T-helper 2 cell treated with Interferon-gamma antibody and Interleukin-4, amounts not matched to agents 100 ng/mL and 5 ng/mL, for 36 hours (primary cell): ENCODE measurements around the gene POLR1B. TPM values are rescaled to one million over a fixed set of nuclear protein-coding genes. Genes with fewer than 3 reads are reported as not detected.
"Not testable (repeated sequence)": the region's sequence is repeated elsewhere in the genome, so short reads cannot be mapped to it uniquely, and the experiment has no call there.

Experiments
- intact Hi-C: fragments of 100-400 bp; cut with micrococcal nuclease; formaldehyde crosslinking; loops from one replicate; pipeline ENCODE4 v1.15.1; 2023
- total RNA-seq: library from RNA; stranded (reverse); gene quantifications from 2 replicates; pipeline ENCODE4 v1.2.3, GENCODE V29; 2022

The POLR1B gene
- total RNA-seq, 1 donor from 2014 or later, result 46.9 TPM

- intact Hi-C loops, result no loop called here
These were observed 51.5 kb downstream of the POLR1B start for GRCh38 chr2:112593736-112594135.

- intact Hi-C loops, result no loop called here
These were observed 55.5 kb downstream of the POLR1B start for GRCh38 chr2:112597537-112598322.

GRCh38 chr2:112600634-112601033 is 58.4 kb downstream of the POLR1B start:
- intact Hi-C loops, result loop anchor here (1.0 to 5.0 kb wide), 4 partner anchors 24 to 342 kb away; no protein-coding TSS in a partner anchor

GRCh38 chr2:112601754-112602153 is 59.5 kb downstream of the POLR1B start:
- intact Hi-C loops, result loop anchor here (5.0 kb wide), 1 partner anchor 341 kb away; no protein-coding TSS in a partner anchor

GRCh38 chr2:112602917-112603316 is 60.7 kb downstream of the POLR1B start:
- intact Hi-C loops, result loop anchor here (5.0 kb wide), 1 partner anchor 339 kb away; no protein-coding TSS in a partner anchor

- intact Hi-C loops, result loop anchor here (5.0 kb wide), 1 partner anchor 339 kb away; no protein-coding TSS in a partner anchor
These were observed 61.5 kb downstream of the POLR1B start for GRCh38 chr2:112603731-112604130.

- intact Hi-C loops, result loop anchor here (5.0 kb wide), 1 partner anchor 337 kb away; no protein-coding TSS in a partner anchor
These were observed 62.7 kb downstream of the POLR1B start for GRCh38 chr2:112604952-112605351.

- intact Hi-C loops, result no loop called here
These were observed 63.7 kb downstream of the POLR1B start for GRCh38 chr2:112605926-112606325.

GRCh38 chr2:112606547-112606946 is 64.3 kb downstream of the POLR1B start:
- intact Hi-C loops, result no loop called here

GRCh38 chr2:112607680-112608438 is 65.6 kb downstream of the POLR1B start:
- intact Hi-C loops, result no loop called here

GRCh38 chr2:112609320-112609719 is 67.1 kb downstream of the POLR1B start:
- intact Hi-C loops, result not testable (repeated sequence)

GRCh38 chr2:112612283-112612682 is 70.0 kb downstream of the POLR1B start:
- intact Hi-C loops, result not testable (repeated sequence)

- intact Hi-C loops, result no loop called here
These were observed 72.1 kb downstream of the POLR1B start for GRCh38 chr2:112614201-112614840.

GRCh38 chr2:112615051-112615450 is 72.8 kb downstream of the POLR1B start:
- intact Hi-C loops, result no loop called here

- intact Hi-C loops, result not testable (repeated sequence)
These were observed 73.5 kb downstream of the POLR1B start for GRCh38 chr2:112615798-112616197.

- intact Hi-C loops, result no loop called here
These were observed 76.1 kb downstream of the POLR1B start for GRCh38 chr2:112618383-112618782.

- intact Hi-C loops, result no loop called here
These were observed 79.7 kb downstream of the POLR1B start for GRCh38 chr2:112621790-112622527.

- intact Hi-C loops, result no loop called here
These were observed 80.2 kb downstream of the POLR1B start for GRCh38 chr2:112622528-112622849.

- intact Hi-C loops, result loop anchor here (1.0 to 2.0 kb wide), 2 partner anchors 24 to 39 kb away; partner anchors contain the start of gene CHCHD5
These were observed 81.9 kb downstream of the POLR1B start for GRCh38 chr2:112623913-112624777.
